Measurements from ENCODE around the gene KCNIP1.

GRCh38 chr5:170499621-170500020 lies 4.2 kb upstream of the KCNIP1 start:
- TF ChIP-seq CTCF (IDR thresholded peaks at IDR 0.05) (no peak), POLR2A (IDR thresholded peaks at IDR 0.05) (no peak), EP300 (IDR thresholded peaks at IDR 0.05) (no peak), POLR2AphosphoS5 (IDR thresholded peaks at IDR 0.05) (no peak)

Data from stomach (tissue), 4 donors.